Prostate gland (tissue), 2 donors: ENCODE measurements around the gene RARB.

ENCODE experiments used
- CTCF ChIP-seq, 4 experiments: fragments of 200-600 bp in 2 of 4; fragments of 450-650 bp in 2 of 4; sonication (generic) in 2 of 4; IDR thresholded peaks; 1 replicate in 3 of 4; 2 replicates in 1 of 4; pipeline ENCODE4 v1.5.1; 2016 to 2019; ENCODE audit warnings: antibody characterized with exemption in 4 of 4, mild to moderate bottlenecking in 2 of 4, moderate library complexity in 2 of 4
- POLR2A ChIP-seq: fragments of 450-650 bp; IDR thresholded peaks from one replicate; pipeline ENCODE4 v1.6.1; 2016; ENCODE audit warnings: antibody characterized with exemption, mild to moderate bottlenecking

GRCh38 chr3:25433106-25433505 is 5.0 kb downstream of the RARB start:
- no peak for TF ChIP-seq CTCF (IDR thresholded peaks at IDR 0.05)
- no peak for TF ChIP-seq POLR2A
